Sigmoid colon (tissue), 4 donors: ENCODE data around the gene SPAG16.

ENCODE experiments used
- POLR2AphosphoS5 ChIP-seq, 4 donors: sonication (generic); formaldehyde crosslinking; IDR thresholded peaks; one replicate each; pipeline ENCODE4 v1.6.1; 2017; ENCODE audit warnings: antibody characterized with exemption in 4 of 4
- TF ChIP-seq, protein P1 (sequence below), 4 experiments: fragments of 450-650 bp in 3 of 4; fragments of 200-600 bp in 1 of 4; IDR thresholded peaks; one replicate each; pipeline ENCODE4 v1.5.1; 2016 to 2019; ENCODE audit warnings: antibody characterized with exemption in 4 of 4, mild to moderate bottlenecking in 3 of 4, moderate library complexity in 2 of 4

DNA sequence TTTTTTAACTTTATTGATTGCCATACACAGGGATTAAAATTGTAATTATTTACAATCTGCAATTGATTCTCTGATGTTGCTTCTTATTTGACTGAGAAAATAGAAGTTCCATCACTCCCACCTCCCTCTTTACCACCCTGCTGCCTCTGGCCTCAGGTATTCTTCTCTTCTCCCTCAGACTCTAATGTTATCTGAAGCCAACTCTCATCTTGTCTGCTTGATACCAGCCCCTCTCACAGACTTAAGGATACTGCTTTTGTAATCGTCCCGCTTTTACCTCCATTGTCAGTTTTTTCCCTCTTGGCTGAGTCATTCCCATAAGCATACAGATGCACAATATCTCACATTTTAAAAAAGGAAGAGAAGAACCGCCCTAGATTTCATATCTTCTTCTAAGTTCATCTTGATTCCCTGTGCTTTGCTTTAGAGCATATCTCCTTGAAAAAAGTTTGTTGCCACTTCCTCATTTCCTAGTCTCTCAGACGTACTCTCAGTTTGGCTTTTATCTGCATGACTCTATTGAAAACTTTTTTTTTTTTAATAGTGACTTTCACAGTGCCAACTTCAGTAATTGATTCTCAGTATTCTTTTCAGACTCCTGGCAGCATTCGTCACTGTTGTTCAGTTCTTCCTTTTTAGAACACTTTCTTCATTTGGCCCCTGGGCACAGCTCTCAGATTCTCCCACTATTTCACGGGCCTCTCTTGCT lies 31.1 kb downstream of the SPAG16 start:
- TF ChIP-seq, protein P1, sequence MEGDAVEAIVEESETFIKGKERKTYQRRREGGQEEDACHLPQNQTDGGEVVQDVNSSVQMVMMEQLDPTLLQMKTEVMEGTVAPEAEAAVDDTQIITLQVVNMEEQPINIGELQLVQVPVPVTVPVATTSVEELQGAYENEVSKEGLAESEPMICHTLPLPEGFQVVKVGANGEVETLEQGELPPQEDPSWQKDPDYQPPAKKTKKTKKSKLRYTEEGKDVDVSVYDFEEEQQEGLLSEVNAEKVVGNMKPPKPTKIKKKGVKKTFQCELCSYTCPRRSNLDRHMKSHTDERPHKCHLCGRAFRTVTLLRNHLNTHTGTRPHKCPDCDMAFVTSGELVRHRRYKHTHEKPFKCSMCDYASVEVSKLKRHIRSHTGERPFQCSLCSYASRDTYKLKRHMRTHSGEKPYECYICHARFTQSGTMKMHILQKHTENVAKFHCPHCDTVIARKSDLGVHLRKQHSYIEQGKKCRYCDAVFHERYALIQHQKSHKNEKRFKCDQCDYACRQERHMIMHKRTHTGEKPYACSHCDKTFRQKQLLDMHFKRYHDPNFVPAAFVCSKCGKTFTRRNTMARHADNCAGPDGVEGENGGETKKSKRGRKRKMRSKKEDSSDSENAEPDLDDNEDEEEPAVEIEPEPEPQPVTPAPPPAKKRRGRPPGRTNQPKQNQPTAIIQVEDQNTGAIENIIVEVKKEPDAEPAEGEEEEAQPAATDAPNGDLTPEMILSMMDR (IDR thresholded peaks at IDR 0.05) = no peak
- no peak for TF ChIP-seq POLR2AphosphoS5 (IDR thresholded peaks at IDR 0.05)
